Esophagus muscularis mucosa (tissue), 4 donors: ENCODE measurements around the gene DMD. TPM values are rescaled to one million over a fixed set of nuclear protein-coding genes. Genes with fewer than 3 reads are reported as not detected.

Source experiments
- DNase-seq: peaks from one replicate; pipeline ENCODE4 v3.0.0-alpha.2; 2017; ENCODE audit errors: extremely low spot score
- H3K27ac ChIP-seq, 4 donors: fragments of 200-600 bp; sonication (generic); replicated peaks in 1 of 4; 1 replicate in 3 of 4; 2 replicates in 1 of 4; pipeline ENCODE4 v1.5.1; 2016 to 2019; ENCODE audit warnings: mild to moderate bottlenecking in 1 of 4
- H3K27me3 ChIP-seq, 4 donors: fragments of 200-600 bp; sonication (generic); one replicate each; pipeline versions ENCODE4 v1.5.1 to v1.6.0; 2016 to 2019
- H3K36me3 ChIP-seq, 4 donors: fragments of 200-600 bp; sonication (generic); one replicate each; pipeline ENCODE4 v1.5.1; 2016 to 2019
- H3K4me1 ChIP-seq, 4 donors: fragments of 200-600 bp; sonication (generic); one replicate each; pipeline ENCODE4 v1.5.1; 2016 to 2019
- H3K4me3 ChIP-seq, 4 donors: fragments of 200-600 bp; sonication (generic); 1 replicate in 2 of 4; 2 replicates in 2 of 4; pipeline ENCODE4 v1.5.1; 2016 to 2019; ENCODE audit warnings: mild to moderate bottlenecking in 4 of 4, moderate library complexity in 1 of 4
- H3K9me3 ChIP-seq, 4 donors: fragments of 200-600 bp; sonication (generic); 1 replicate in 3 of 4; 2 replicates in 1 of 4; pipeline ENCODE4 v1.5.1; 2016 to 2019
- CTCF ChIP-seq, 3 experiments: fragments of 200-600 bp in 2 of 3; fragments of 450-650 bp in 1 of 3; sonication (generic) in 2 of 3; IDR thresholded peaks; one replicate each; pipeline ENCODE4 v1.5.1; 2017 to 2019; ENCODE audit warnings: antibody characterized with exemption in 3 of 3, mild to moderate bottlenecking in 2 of 3, moderate library complexity in 1 of 3
- EP300 ChIP-seq: sonication (generic); formaldehyde crosslinking; IDR thresholded peaks from one replicate; pipeline ENCODE4 v1.6.1; 2017; ENCODE audit warnings: antibody characterized with exemption
- POLR2A ChIP-seq: fragments of 450-650 bp; IDR thresholded peaks from one replicate; pipeline ENCODE4 v1.6.1; 2017; ENCODE audit warnings: antibody characterized with exemption, moderate library complexity, mild to moderate bottlenecking, low read depth
- POLR2AphosphoS5 ChIP-seq, 2 donors: sonication (generic); formaldehyde crosslinking; IDR thresholded peaks; one replicate each; pipeline ENCODE4 v1.6.1; 2017; ENCODE audit warnings: antibody characterized with exemption in 2 of 2
- WGBS: methylation state at CpG from one replicate; pipeline ENCODE4 v1.1.5; 2018; 5-methylcytosine and 5-hydroxymethylcytosine counted together
- intact Hi-C: fragments of 100-400 bp; cut with DNase I; formaldehyde crosslinking; loops from one replicate; pipeline ENCODE4 v1.15.1; 2023
- total RNA-seq, 4 donors: library from RNA; depleted of rRNA; stranded (reverse); fragments of >200 nt; gene quantifications; one replicate each; pipeline versions ENCODE4 v1.1.0 to v1.2.1, GENCODE V29; 2016

Gene DMD
- total RNA-seq, 4 donors from 2014 or later, result 127 to 210 (median 188) TPM

- Histone ChIP-seq H3K9me3 (no peaks in the 10 kb centered on the region), H3K27me3 (no peaks in the 10 kb centered on the region), H3K4me3 (no peak overlapping the region), H3K27ac (no peak overlapping the region), H3K36me3 (peaks cover 0 to 23% (median 10%) of the 10 kb centered on the region in 4 donors), H3K4me1 (no peaks in the 10 kb centered on the region)
- intact Hi-C loops, result no loop called here
- 77% methylated on average over 6 of the region's 6 CpGs for WGBS
- TF ChIP-seq POLR2A (no peak), CTCF (IDR thresholded peaks at IDR 0.05) (no peak), POLR2AphosphoS5 (IDR thresholded peaks at IDR 0.05) (no peak), EP300 (no peak)
- DNase-seq, result no peak
Measured at GRCh38 chrX:31147175-31147574, 2064.2 kb downstream of the DMD start.

GRCh38 chrX:31139961-31140360 lies 2071.4 kb downstream of the DMD start:
- no peak for DNase-seq
- H3K4me3 ChIP-seq, result no peak overlapping the region
- H3K9me3 ChIP-seq, result peaks cover 0 to 9% (median 0%) of the 10 kb centered on the region in 4 donors
- TF ChIP-seq POLR2AphosphoS5 (IDR thresholded peaks at IDR 0.05) (no peak), EP300 (no peak), POLR2A (no peak), CTCF (IDR thresholded peaks at IDR 0.05) (no peak)
- peaks cover 0 to 22% (median 7%) of the 10 kb centered on the region in 4 donors for H3K36me3 ChIP-seq
- 74% methylated on average over 5 of the region's 5 CpGs for WGBS
- intact Hi-C loops, result no loop called here
- no peaks in the 10 kb centered on the region for H3K27me3 ChIP-seq
- H3K27ac ChIP-seq, result no peak overlapping the region
- no peaks in the 10 kb centered on the region for H3K4me1 ChIP-seq

GRCh38 chrX:31138124-31138523 lies 2073.2 kb downstream of the DMD start:
- DNase-seq, result no peak
- H3K36me3 ChIP-seq, result peaks cover 0 to 23% (median 7%) of the 10 kb centered on the region in 4 donors

GRCh38 chrX:31136144-31136611 lies 2075.2 kb downstream of the DMD start:
- TF ChIP-seq CTCF (IDR thresholded peaks at IDR 0.05) (no peak), POLR2A (no peak), POLR2AphosphoS5 (IDR thresholded peaks at IDR 0.05) (no peak), EP300 (no peak)
- WGBS, result 67% methylated on average over 5 of the region's 5 CpGs
- H3K4me3 ChIP-seq, result no peak overlapping the region
- peaks cover 0 to 9% (median 0%) of the 10 kb centered on the region in 4 donors for H3K9me3 ChIP-seq
- intact Hi-C loops, result no loop called here
- H3K36me3 ChIP-seq, result peaks cover 0 to 30% (median 7%) of the 10 kb centered on the region in 4 donors
- DNase-seq, result no peak
- no peaks in the 10 kb centered on the region for H3K4me1 ChIP-seq
- H3K27me3 ChIP-seq, result no peaks in the 10 kb centered on the region
- no peak overlapping the region for H3K27ac ChIP-seq

More at GRCh38 chrX:31138124-31138523, 2073.2 kb downstream of the DMD start:
- Histone ChIP-seq H3K9me3 (peaks cover 0 to 9% (median 0%) of the 10 kb centered on the region in 4 donors), H3K4me1 (no peaks in the 10 kb centered on the region), H3K27me3 (no peaks in the 10 kb centered on the region), H3K4me3 (no peak overlapping the region), H3K27ac (no peak overlapping the region)
- WGBS, result 94% methylated on average over 2 of the region's 2 CpGs
- intact Hi-C loops, result no loop called here
- TF ChIP-seq POLR2A (no peak), CTCF (IDR thresholded peaks at IDR 0.05) (no peak), EP300 (no peak)

- H3K4me1 ChIP-seq, result no peaks in the 10 kb centered on the region
- peaks cover 0 to 3% (median 0%) of the 10 kb centered on the region in 4 donors for H3K9me3 ChIP-seq
- no peak overlapping the region for H3K27ac ChIP-seq
- TF ChIP-seq CTCF (IDR thresholded peaks at IDR 0.05), result no peak
- TF ChIP-seq POLR2A, result no peak
- no peak for TF ChIP-seq EP300
- no peak for TF ChIP-seq POLR2AphosphoS5 (IDR thresholded peaks at IDR 0.05)
- intact Hi-C loops, result no loop called here
- WGBS, result 70% methylated on average over 7 of the region's 7 CpGs
- no peaks in the 10 kb centered on the region for H3K27me3 ChIP-seq
- no peak for DNase-seq
- no peak overlapping the region for H3K4me3 ChIP-seq
- H3K36me3 ChIP-seq, result peaks cover 0 to 21% (median 3%) of the 10 kb centered on the region in 4 donors
Measured at GRCh38 chrX:31132821-31133241, 2078.5 kb downstream of the DMD start.
